Smooth muscle cell (in vitro differentiated cells): ENCODE data around the gene ART4. TPM values are rescaled to one million over a fixed set of nuclear protein-coding genes. Genes with fewer than 3 reads are reported as not detected.

ENCODE experiments used
- DNase-seq: peaks from one replicate; lab custom pipeline; 2025; ENCODE audit not compliant: unreplicated experiment; lab: John Stamatoyannopoulos, UW
- H2AFZ ChIP-seq: fragments of 200-600 bp; sonication (generic); 2 replicates; pipeline ENCODE4 v1.6.0; 2016; ENCODE audit warnings: antibody characterized with exemption, low read depth, mild to moderate bottlenecking
- H3F3A ChIP-seq: fragments of 200-600 bp; sonication (generic); 2 replicates; pipeline ENCODE4 v1.6.0; 2017; ENCODE audit warnings: antibody characterized with exemption, low read depth
- H3K27ac ChIP-seq: fragments of 200-600 bp; sonication (generic); 2 replicates; pipeline ENCODE4 v1.5.1; 2016; ENCODE audit warnings: low read depth, mild to moderate bottlenecking
- H3K27me3 ChIP-seq: fragments of 200-600 bp; sonication (generic); 2 replicates; pipeline ENCODE4 v1.6.1; 2016; ENCODE audit warnings: low read depth, mild to moderate bottlenecking
- H3K36me3 ChIP-seq: fragments of 200-600 bp; sonication (generic); 2 replicates; pipeline ENCODE4 v1.5.1; 2016; ENCODE audit warnings: low read depth
- H3K4me1 ChIP-seq: fragments of 200-600 bp; sonication (generic); 2 replicates; pipeline ENCODE4 v1.5.1; 2016; ENCODE audit warnings: low read depth
- H3K4me2 ChIP-seq: fragments of 200-600 bp; sonication (generic); 2 replicates; pipeline ENCODE4 v1.6.0; 2016; ENCODE audit warnings: mild to moderate bottlenecking
- H3K4me3 ChIP-seq: fragments of 200-600 bp; sonication (generic); 2 replicates; pipeline ENCODE4 v1.5.1; 2016; ENCODE audit warnings: mild to moderate bottlenecking
- H3K79me2 ChIP-seq: fragments of 200-600 bp; sonication (generic); 2 replicates; pipeline ENCODE4 v1.6.0; 2016; ENCODE audit warnings: low read depth, mild to moderate bottlenecking
- H3K9ac ChIP-seq: fragments of 200-600 bp; sonication (generic); 2 replicates; pipeline ENCODE4 v1.6.0; 2016; ENCODE audit warnings: low read depth
- H3K9me3 ChIP-seq: fragments of 200-600 bp; sonication (generic); replicated peaks from 2 replicates; pipeline ENCODE4 v1.5.1; 2016; ENCODE audit warnings: low read depth
- H4K20me1 ChIP-seq: fragments of 200-600 bp; sonication (generic); 2 replicates; pipeline ENCODE4 v1.6.0; 2016; ENCODE audit warnings: low read depth
- WGBS: methylation state at CpG from one replicate; pipeline ENCODE4 v1.1.7; 2016; ENCODE audit warnings: low lambda C conversion rate; 5-methylcytosine and 5-hydroxymethylcytosine counted together
- polyA plus RNA-seq: library from polyadenylated mRNA; unstranded; fragments of >200 nt; fragmentation: Nextera tagmentation; extraction: Ambion mirVana; gene quantifications from 2 replicates; pipeline ENCODE4 v1.2.1, GENCODE V29; 2016
- total RNA-seq: library from RNA; depleted of rRNA; stranded (reverse); fragments of >200 nt; gene quantifications from 2 replicates; pipeline ENCODE4 v1.2.3, GENCODE V29; 2014
- TF ChIP-seq, protein P1 (sequence below): fragments of 200-600 bp; sonication (generic); IDR thresholded peaks from 2 replicates; pipeline ENCODE4 v1.5.1; 2017; ENCODE audit warnings: borderline replicate concordance, mild to moderate bottlenecking, antibody characterized with exemption; ENCODE audit not compliant: insufficient read depth, poor library complexity, severe bottlenecking

Gene ART4
- total and polyA plus RNA-seq, 2 experiments from 2014 or later, result 1.7 to 9.0 TPM

- H3K27ac ChIP-seq, result peak overlapping the region; percentile 49
- TF ChIP-seq, protein P1, sequence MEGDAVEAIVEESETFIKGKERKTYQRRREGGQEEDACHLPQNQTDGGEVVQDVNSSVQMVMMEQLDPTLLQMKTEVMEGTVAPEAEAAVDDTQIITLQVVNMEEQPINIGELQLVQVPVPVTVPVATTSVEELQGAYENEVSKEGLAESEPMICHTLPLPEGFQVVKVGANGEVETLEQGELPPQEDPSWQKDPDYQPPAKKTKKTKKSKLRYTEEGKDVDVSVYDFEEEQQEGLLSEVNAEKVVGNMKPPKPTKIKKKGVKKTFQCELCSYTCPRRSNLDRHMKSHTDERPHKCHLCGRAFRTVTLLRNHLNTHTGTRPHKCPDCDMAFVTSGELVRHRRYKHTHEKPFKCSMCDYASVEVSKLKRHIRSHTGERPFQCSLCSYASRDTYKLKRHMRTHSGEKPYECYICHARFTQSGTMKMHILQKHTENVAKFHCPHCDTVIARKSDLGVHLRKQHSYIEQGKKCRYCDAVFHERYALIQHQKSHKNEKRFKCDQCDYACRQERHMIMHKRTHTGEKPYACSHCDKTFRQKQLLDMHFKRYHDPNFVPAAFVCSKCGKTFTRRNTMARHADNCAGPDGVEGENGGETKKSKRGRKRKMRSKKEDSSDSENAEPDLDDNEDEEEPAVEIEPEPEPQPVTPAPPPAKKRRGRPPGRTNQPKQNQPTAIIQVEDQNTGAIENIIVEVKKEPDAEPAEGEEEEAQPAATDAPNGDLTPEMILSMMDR, result no peak
- 94% methylated on average over 3 of the region's 3 CpGs for WGBS
- DNase-seq, result no peak
- peaks cover 5% of the 10 kb centered on the region for H3K36me3 ChIP-seq
- H3K4me2 ChIP-seq, result peak overlapping the region; percentile 60
- peak overlapping the region; percentile 12 for H2AFZ ChIP-seq
- H3K79me2 ChIP-seq, result peaks cover 11% of the 10 kb centered on the region
- H3K4me3 ChIP-seq, result no peak overlapping the region
- peaks cover 5% of the 10 kb centered on the region for H3F3A ChIP-seq
- peaks cover 5% of the 10 kb centered on the region for H3K4me1 ChIP-seq
- no peak overlapping the region for H3K9ac ChIP-seq
- H4K20me1 ChIP-seq, result no peaks in the 10 kb centered on the region
- H3K27me3 ChIP-seq, result no peaks in the 10 kb centered on the region
- no peaks in the 10 kb centered on the region for H3K9me3 ChIP-seq
Measured at GRCh38 chr12:14780859-14781258, 62.5 kb downstream of the ART4 start.

GRCh38 chr12:14779834-14780233 is 63.5 kb downstream of the ART4 start:
- TF ChIP-seq, protein P1, result no peak

DNA sequence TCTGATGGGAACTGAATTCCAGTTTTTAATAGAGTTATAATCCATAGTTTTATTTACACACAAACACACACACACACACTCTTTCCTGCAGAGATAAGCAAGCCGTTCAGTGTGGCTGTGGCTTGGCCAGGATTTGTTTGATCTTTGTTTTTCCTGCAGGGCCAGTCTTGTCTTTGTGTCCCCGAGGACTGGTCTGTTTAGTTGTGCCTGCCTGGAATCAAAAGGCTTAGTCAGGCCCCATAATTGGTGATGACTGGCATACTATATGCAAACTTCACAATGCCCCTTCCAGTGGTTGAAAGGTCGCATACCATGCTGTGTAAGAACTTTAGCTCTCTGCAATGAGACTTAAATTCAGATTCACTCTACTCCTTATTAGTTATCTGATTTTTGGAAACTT is 66.1 kb downstream of the ART4 start:
- Histone ChIP-seq H3K9me3 (no peaks in the 10 kb centered on the region), H3K4me3 (no peak overlapping the region), H3K27ac (peak overlapping the region; percentile 93), H4K20me1 (no peaks in the 10 kb centered on the region), H2AFZ (no peak overlapping the region), H3K79me2 (peaks cover 30% of the 10 kb centered on the region), H3K4me1 (peaks cover 18% of the 10 kb centered on the region), H3K27me3 (no peaks in the 10 kb centered on the region), H3F3A (peaks cover 18% of the 10 kb centered on the region), H3K4me2 (peak overlapping the region; percentile 88), H3K9ac (no peak overlapping the region), H3K36me3 (no peaks in the 10 kb centered on the region)
- WGBS, result 3% methylated on average over 3 of the region's 3 CpGs
- TF ChIP-seq, protein P1, result no peak
- no peak for DNase-seq

More at GRCh38 chr12:14779834-14780233, 63.5 kb downstream of the ART4 start:
- H3K27ac ChIP-seq, result peak overlapping the region; percentile 49
- peaks cover 21% of the 10 kb centered on the region for H3K79me2 ChIP-seq
- WGBS, result 76% methylated on average over 2 of the region's 2 CpGs
- peaks cover 16% of the 10 kb centered on the region for H3F3A ChIP-seq
- peak overlapping the region; percentile 12 for H2AFZ ChIP-seq
- no peaks in the 10 kb centered on the region for H3K9me3 ChIP-seq
- no peaks in the 10 kb centered on the region for H3K36me3 ChIP-seq
- no peaks in the 10 kb centered on the region for H4K20me1 ChIP-seq
- no peak overlapping the region for H3K9ac ChIP-seq
- no peaks in the 10 kb centered on the region for H3K27me3 ChIP-seq
- DNase-seq, result no peak
- no peak overlapping the region for H3K4me3 ChIP-seq
- no peak overlapping the region for H3K4me2 ChIP-seq
- H3K4me1 ChIP-seq, result peaks cover 12% of the 10 kb centered on the region

DNA sequence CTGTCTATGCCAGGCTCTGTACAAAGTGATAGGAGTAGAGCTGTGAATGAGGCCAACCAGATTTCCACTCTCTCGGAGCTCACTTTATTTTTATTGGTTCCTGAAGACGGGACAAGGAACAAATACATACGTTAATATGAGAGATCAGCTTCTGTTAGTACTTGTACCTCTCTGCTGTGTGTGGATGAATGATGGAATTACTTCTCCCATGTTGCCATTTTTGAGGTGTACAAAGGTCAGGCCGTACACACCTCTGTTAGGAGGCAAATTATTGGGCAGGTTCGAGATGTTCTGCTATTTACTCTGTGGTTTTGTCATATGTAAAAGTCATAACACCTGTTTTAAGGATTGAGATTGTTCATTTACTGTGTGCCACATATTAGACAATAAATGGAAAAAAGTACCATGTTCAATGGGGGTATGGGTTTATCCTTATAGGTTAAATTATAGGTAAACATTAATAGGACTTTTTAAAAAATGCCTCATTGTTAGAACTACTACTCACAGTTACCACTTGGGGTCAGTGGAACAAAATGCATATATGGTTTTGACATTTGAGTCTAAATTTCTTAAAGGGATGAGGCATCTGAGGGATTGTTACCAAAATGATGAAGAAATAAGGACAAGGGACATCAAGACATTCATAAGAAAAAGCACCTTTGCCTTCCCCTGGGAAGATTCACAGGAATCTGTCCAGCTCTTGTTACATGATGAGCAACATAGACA is 66.9 kb downstream of the ART4 start:
- DNase-seq, result no peak
- Histone ChIP-seq H2AFZ (no peak overlapping the region), H3K36me3 (no peaks in the 10 kb centered on the region), H3K27me3 (no peaks in the 10 kb centered on the region), H4K20me1 (no peaks in the 10 kb centered on the region), H3K9ac (peak overlapping the region; percentile 89), H3K4me2 (peak overlapping the region; percentile 88), H3K27ac (peak overlapping the region; percentile 93), H3K9me3 (no peaks in the 10 kb centered on the region), H3F3A (peaks cover 22% of the 10 kb centered on the region), H3K79me2 (peaks cover 30% of the 10 kb centered on the region), H3K4me1 (peaks cover 26% of the 10 kb centered on the region), H3K4me3 (peak overlapping the region; percentile 72)
- 35% methylated on average over 5 of the region's 5 CpGs for WGBS
- TF ChIP-seq, protein P1, result peak; percentile 9
